SHP77 (cell line): Measurements from ENCODE around the gene ATP2A1.
A peak's percentile ranks its signal among the peaks of the same experiment; 100 is the strongest.
"Not testable (repeated sequence)": the region's sequence is repeated elsewhere in the genome, so short reads cannot be mapped to it uniquely, and the experiment has no call there.

Experiments used
- DNase-seq, 2 experiments: peaks; one replicate each; lab custom pipeline; 2025; lab: John Stamatoyannopoulos, UW

ATP2A1 gene

GRCh38 chr16:28859326-28859725 is 19.0 kb upstream of the ATP2A1 start:
- no peak for DNase-seq

DNA sequence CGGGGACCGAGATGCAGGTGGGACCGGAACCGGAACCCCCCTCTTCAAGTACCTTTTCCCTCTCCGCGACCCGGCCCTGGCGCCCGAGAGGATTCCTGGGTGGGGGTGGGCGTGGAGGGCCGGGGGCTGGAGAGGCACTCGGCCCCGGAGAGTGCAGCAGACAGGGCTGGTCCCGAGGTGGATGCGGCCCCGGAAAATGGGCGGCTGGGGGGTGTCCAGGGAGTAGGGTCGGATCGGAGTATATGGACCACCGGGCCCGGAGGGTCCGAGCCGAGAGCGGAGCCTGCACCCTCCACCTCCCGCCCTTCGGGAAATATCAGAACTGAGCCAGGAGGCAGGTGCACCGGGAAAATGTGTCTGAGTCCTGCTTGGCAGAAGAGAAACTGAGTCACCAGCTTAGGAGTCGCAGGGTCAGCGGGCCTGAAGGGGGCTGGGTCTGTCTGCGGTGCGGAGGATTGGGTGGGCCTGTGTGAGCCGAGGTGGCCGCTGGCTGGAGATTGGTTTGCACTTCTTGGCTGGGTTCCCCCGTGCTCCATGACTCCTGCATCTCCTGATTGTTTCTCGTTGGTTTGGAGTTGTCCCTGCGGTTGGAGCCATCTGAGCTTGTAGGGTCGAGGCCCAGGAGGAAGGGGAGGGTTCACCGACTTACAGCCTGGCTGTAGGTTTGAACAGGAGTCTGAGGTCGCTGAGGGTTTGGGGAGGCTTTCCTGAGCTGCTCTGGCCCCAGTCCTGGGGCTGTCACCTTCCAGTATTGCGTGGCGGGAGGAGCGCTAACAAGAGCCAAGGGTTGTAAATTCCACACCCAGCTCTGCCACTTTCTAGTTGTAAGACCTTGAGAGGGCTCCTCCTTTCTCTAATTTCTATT is 14.1 kb upstream of the ATP2A1 start:
- no peak for DNase-seq

DNA sequence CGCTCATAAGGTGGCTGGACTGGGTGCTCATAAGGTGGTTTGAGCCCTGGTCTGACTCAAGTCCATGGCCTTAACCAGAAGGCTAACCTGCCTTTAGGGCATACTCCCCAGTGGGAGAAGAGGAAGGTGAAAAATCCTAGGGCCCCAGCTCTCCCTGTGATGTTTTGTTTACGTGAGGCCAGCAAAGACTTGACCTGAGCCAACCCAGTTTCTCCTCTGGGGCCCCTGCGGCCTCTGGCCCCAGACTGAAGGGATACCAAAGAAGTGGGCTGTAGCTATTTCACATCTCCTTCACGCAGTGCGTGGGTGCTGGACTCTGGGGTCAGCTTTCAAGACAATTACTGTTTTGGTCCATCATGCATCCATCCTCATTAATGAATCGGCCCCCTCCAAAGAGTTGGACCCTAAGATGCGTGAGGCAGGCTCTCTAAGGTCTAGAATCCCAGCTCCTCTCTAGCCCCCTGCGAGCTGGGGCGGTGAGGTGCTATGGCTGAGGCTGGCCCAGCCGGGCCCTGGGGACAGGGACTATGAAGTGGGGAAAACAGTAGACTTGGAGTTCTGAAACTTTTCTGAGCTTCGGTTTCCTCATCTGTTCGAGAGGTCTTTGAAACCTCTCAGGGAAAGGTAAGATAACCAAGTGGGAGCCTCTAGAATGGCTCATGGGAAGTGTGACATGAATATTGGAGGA is 13.1 kb upstream of the ATP2A1 start:
- no peak for DNase-seq

- no peak for DNase-seq
These were observed 12.4 kb upstream of the ATP2A1 start for GRCh38 chr16:28865722-28866453.

- DNase-seq: no peak
These were observed 11.9 kb upstream of the ATP2A1 start for GRCh38 chr16:28866454-28866804.

GRCh38 chr16:28867241-28867640 is 11.0 kb upstream of the ATP2A1 start:
- DNase-seq: no peak

DNA sequence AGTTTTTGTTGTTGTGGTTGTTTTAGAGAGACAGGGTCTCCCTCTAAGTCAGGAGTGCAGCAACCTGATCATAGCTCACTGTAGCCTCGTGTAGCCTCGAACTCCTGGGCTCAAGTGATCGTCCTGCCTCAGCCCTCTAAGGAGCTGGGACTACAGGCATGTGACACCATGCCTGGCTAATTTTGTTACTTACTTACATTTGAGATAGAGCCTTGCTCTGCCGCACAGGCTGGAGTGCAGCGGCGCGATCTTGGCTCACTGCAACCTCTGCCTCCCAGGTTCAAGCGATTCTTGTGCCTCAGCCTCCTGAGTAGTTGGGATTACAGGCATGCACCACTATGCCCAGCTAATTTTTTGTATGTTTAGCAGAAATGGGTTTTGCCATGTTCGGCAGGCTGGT is 10.6 kb upstream of the ATP2A1 start:
- DNase-seq: not testable (repeated sequence)

- DNase-seq: no peak
These were observed 9.1 kb upstream of the ATP2A1 start for GRCh38 chr16:28869201-28869600.

GRCh38 chr16:28872952-28873351 is 5.3 kb upstream of the ATP2A1 start:
- DNase-seq: no peak

DNA sequence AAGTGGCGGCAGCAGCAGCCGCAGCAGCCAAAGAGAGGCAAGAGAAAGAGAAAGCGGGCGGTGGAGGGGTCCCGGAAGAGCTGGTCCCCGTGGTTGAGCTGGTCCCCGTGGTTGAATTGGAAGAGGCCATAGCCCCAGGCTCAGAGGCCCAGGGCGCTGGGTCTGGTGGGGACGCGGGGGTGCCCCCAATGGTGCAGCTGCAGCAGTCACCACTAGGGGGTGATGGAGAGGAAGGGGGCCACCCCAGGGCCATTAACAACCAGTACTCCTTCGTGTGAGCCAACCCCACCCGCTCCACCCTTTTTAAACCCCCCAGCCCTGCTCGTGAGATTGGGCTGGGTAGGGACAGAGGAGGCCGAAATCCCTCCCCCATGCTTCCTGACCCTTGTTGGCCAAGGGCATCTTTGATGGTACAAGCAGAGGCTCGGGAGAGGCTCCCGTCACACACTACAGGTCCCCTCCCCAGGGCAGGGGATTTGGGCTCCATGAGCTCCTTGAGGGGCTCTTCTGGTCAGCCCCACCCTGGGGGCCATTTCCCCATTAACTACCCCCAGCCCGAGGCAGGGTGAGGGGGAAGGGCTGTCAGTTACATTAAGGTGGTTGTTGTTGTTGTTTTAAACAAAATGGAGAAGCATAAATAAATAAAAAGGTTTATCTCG is 4.6 kb upstream of the ATP2A1 start:
- no peak for DNase-seq

DNA sequence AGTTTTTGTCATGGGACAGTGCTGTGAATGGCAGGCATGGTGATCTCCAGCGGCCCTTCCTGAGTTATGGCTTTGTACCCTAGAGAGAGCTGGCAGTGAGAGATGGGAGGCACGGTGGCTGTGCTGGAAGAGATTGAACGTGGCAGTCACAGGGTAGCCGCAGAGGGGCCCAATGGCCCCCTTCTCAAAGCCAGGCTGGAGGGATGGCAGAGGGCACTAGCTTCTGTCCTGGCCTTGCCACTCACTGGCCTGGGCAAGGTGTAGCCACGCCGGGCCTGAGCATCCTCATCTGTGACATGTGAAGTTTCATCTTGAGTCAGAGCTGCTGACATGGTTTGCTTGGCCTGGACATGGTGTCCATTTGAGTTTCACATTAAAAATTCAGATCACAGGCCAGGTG is 3.9 kb upstream of the ATP2A1 start:
- no peak for DNase-seq

GRCh38 chr16:28875134-28876018 is 2.9 kb upstream of the ATP2A1 start:
- DNase-seq: no peak

- DNase-seq: no peak
These were observed 2.1 kb upstream of the ATP2A1 start for GRCh38 chr16:28876019-28876659.

DNA sequence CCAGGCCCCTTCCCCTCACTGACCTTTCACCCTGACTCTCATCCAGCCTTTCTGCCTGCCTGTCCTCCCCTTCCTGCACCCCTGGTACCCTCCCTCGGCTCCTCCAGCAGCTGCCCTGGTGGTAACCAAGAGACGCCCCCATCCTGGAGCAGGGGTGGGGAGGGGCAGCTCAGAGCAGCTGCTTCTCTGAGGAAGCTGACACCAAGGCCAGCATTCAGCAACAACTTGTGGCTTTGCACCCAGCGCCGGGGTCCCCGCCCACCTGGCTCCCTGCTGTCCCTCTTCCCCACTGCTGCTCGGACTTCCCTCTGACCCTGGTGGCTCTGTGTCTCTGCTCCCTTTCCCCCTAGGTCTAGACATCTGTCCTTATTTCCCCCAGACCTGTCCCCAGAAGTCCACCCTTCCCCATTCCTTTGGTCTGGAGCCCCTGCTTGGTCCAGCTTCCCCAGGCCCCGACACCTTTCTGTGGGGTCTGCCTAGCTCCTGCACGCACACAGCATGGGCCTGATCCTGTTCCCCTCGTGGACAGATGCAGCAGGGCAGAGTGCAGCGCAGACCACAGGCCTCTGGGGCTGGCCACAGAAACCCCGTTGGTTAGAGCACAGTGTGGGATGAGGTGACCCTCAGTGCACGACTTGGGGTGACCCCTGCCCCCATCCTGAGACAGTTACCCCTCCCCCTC is 1.2 kb upstream of the ATP2A1 start:
- no peak for DNase-seq

DNA sequence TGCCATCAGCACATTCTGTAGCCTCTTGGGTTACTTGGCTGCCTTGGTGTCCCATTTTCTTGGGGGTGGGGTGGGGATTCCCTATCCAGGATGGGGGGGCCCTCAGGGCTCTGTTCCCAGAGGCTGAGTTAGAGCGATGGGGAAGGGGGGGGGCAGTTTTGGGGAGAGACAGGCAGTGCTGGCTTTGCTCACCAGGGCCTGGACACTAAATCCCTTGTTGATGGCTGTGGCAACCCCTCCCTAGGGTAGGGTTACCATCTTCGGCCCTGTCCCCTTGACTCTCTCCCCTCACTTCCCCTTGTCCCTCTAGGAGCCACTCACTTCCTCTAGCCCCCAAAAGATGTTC is 660 bp upstream of the ATP2A1 start:
- no peak for DNase-seq

GRCh38 chr16:28879261-28879840 is 1.1 kb downstream of the ATP2A1 start:
- DNase-seq: no peak

- peak; percentile 84 to 85 for DNase-seq
These were observed 1.7 kb downstream of the ATP2A1 start for GRCh38 chr16:28879841-28880588.

DNA sequence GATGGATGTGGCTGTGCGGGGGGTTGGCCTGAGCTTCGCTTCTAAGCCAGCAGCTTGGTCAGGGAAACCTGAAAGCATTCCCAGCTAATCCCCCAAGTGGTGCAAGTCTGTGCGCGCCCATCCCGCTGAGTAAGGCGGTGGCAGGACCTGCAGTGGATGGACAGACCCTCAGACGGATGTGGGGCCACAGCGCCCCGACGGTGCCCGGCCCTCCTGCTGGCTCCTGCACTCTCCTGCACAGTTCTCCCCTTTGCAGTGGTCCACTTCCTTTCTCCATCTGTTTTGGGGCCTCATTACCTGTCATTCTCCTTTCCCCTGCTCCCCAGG is 2.3 kb downstream of the ATP2A1 start:
- DNase-seq: no peak

DNA sequence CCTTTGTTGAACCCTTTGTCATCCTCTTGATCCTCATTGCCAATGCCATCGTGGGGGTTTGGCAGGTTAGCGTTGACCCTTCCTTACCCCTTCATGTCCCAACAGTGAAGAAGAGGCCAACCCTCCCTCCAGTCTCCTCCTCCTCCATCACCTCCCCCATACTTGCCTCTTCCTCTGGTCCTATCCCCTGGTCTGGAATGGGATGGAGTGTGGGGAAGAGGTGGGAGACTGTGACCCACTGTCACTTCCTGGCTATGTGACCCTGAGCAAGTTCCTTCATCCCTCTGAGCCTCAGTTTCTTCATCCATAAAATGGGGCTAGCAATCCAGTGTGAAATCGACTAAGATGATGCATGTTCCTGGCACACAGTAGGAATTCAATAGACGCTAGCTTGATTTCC is 2.7 kb downstream of the ATP2A1 start:
- no peak for DNase-seq
